Choroid plexus epithelial cell (primary cell): ENCODE measurements around the gene MYO19.
A peak's percentile ranks its signal among the peaks of the same experiment; 100 is the strongest.

Source experiments
- DNase-seq: peaks from one replicate; pipeline ENCODE4 v3.0.0-alpha.2; 2010; ENCODE audit warnings: low read depth
- H3K4me3 ChIP-seq: 2 replicates; pipeline ENCODE4 v1.5.1; 2011; ENCODE audit warnings: low read depth, mild to moderate bottlenecking, control low read depth, low read length, moderate library complexity
- CTCF ChIP-seq: conservative IDR thresholded peaks from 2 replicates; pipeline ENCODE4 v1.5.1; 2011; ENCODE audit warnings: low read depth, mild to moderate bottlenecking, control low read depth, inconsistent platforms, low read length, moderate library complexity

MYO19 gene

GRCh38 chr17:36534840-36535668, at the start of gene MYO19, which contains the start of gene PIGW:
MYO19 (minus strand) TSS chr17:36534868; CDS start chr17:36532538, 2,330 bp downstream.
PIGW (plus strand) TSS chr17:36534987; CDS start chr17:36537102, 2,115 bp downstream.
- peak; percentile 14 for TF ChIP-seq CTCF
- peak; percentile 90 for DNase-seq
- peak within 1 kb of the TSS; percentile 93 for H3K4me3 ChIP-seq

GRCh38 chr17:36583787-36584186, 49.1 kb upstream of the MYO19 start:
- no peak for DNase-seq
- no peak for TF ChIP-seq CTCF

GRCh38 chr17:36578671-36579070, 44.0 kb upstream of the MYO19 start:
- peak; percentile 35 for DNase-seq
- TF ChIP-seq CTCF = no peak
- H3K4me3 ChIP-seq = no peak overlapping the region

More at GRCh38 chr17:36583787-36584186, 49.1 kb upstream of the MYO19 start:
- H3K4me3 ChIP-seq = no peak overlapping the region

- no peak for DNase-seq
- no peak overlapping the region for H3K4me3 ChIP-seq
- no peak for TF ChIP-seq CTCF
Measured at GRCh38 chr17:36576793-36577192, 42.1 kb upstream of the MYO19 start.

- no peak overlapping the region for H3K4me3 ChIP-seq
- no peak for TF ChIP-seq CTCF
- no peak for DNase-seq
Measured at GRCh38 chr17:36575028-36575427, 40.4 kb upstream of the MYO19 start.

GRCh38 chr17:36566081-36566480, 31.4 kb upstream of the MYO19 start:
- no peak overlapping the region for H3K4me3 ChIP-seq
- TF ChIP-seq CTCF = no peak
- peak; percentile 18 for DNase-seq

- no peak for TF ChIP-seq CTCF
- DNase-seq = no peak
- no peak overlapping the region for H3K4me3 ChIP-seq
Measured at GRCh38 chr17:36553459-36553858, 18.8 kb upstream of the MYO19 start.
